ENCODE data around the gene PLA2G4E.

Gene PLA2G4E

DNA sequence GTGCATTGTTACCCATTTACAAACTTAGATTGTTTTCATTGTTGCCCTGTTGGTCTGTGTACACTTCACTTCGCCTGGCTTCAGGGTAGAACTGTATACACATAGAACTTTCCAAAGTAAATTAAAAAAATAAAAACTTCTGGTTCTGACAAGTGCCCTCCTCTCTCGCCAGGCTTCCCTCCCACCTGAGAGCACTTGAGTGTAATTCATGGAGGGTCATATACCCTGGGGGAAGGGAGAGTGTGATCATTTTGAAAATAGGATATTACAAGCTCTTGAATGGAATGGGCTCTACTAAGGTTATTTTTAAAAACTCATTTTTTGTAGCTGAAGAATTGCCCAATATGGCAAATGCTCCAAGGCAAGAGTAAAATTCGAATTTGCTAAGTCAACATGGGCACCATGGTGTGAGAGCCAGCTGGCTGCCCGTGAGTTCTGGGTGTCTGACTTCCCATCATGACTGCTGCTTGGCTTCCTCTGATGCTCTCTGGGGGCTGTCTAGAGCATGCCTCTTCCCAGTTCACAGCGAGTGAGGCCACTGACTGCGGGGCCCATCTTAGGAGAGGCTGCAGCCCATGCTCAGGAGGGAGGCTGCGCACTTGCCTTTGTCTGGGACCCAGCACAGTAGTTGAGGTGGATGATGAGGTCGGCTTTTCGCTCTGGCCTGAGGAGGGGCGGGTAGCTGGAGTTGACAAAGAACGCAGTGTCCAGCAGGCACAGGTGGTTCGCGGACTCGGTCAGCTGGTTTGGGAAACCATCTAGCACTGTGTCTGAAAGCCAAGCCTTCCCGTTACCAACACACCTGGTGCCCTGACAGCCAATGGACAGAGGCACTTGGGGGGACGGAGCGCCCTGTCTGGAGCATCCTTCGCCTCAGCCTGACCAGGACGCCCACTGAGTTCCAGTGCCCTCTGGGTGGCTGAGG is 35.3 kb downstream of the PLA2G4E start:
- H3K27ac ChIP-seq, result no peak overlapping the region
- intact Hi-C loops (cut with DNase I; ENCODE audit: low total_unique reads), result no loop called here

DNA sequence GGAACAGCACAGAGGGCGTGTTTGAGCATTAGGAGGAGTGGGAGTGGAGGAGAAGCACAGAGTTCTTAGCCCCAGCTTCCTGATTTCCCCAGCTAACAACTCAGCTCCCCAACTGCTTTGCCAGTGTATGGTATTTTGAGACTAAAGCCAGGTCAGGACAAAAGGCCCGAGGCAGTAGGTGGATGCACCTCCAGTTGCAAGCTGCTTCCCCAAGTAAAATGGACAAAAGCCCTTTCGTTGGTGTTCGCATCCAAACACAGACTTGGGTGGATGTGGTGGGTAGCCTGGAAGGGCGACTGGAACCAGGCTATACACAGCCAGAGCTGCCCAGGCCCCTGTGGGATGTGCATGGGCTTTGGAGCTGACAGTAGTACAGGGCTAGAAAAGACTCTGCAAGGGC is 36.2 kb downstream of the PLA2G4E start:
- H3K27me3 ChIP-seq, result no peaks in the 10 kb centered on the region
- peaks cover 0 to 16% (median 5%) of the 10 kb centered on the region in 4 donors for H3K4me1 ChIP-seq
- H3K36me3 ChIP-seq, result no peaks in the 10 kb centered on the region
- intact Hi-C loops (cut with DNase I; ENCODE audit: low total_unique reads), result no loop called here
- no peak overlapping the region for H3K4me3 ChIP-seq
- H3K9me3 ChIP-seq, result no peaks in the 10 kb centered on the region
- TF ChIP-seq, protein P1, sequence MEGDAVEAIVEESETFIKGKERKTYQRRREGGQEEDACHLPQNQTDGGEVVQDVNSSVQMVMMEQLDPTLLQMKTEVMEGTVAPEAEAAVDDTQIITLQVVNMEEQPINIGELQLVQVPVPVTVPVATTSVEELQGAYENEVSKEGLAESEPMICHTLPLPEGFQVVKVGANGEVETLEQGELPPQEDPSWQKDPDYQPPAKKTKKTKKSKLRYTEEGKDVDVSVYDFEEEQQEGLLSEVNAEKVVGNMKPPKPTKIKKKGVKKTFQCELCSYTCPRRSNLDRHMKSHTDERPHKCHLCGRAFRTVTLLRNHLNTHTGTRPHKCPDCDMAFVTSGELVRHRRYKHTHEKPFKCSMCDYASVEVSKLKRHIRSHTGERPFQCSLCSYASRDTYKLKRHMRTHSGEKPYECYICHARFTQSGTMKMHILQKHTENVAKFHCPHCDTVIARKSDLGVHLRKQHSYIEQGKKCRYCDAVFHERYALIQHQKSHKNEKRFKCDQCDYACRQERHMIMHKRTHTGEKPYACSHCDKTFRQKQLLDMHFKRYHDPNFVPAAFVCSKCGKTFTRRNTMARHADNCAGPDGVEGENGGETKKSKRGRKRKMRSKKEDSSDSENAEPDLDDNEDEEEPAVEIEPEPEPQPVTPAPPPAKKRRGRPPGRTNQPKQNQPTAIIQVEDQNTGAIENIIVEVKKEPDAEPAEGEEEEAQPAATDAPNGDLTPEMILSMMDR (IDR thresholded peaks at IDR 0.05), result no peak
- DNase-seq, result peak in 1 of 2 donors; percentile 24
- H3K27ac ChIP-seq, result no peak overlapping the region

More for the DNA sequence above, 35.3 kb downstream of the PLA2G4E start:
- Histone ChIP-seq H3K36me3 (no peaks in the 10 kb centered on the region), H3K9me3 (no peaks in the 10 kb centered on the region), H3K27me3 (no peaks in the 10 kb centered on the region), H3K4me1 (peaks cover 0 to 16% (median 5%) of the 10 kb centered on the region in 4 donors), H3K4me3 (no peak overlapping the region)
- DNase-seq, result peak in 1 of 2 donors; percentile 55
- TF ChIP-seq, protein P1 (IDR thresholded peaks at IDR 0.05), result no peak

DNA sequence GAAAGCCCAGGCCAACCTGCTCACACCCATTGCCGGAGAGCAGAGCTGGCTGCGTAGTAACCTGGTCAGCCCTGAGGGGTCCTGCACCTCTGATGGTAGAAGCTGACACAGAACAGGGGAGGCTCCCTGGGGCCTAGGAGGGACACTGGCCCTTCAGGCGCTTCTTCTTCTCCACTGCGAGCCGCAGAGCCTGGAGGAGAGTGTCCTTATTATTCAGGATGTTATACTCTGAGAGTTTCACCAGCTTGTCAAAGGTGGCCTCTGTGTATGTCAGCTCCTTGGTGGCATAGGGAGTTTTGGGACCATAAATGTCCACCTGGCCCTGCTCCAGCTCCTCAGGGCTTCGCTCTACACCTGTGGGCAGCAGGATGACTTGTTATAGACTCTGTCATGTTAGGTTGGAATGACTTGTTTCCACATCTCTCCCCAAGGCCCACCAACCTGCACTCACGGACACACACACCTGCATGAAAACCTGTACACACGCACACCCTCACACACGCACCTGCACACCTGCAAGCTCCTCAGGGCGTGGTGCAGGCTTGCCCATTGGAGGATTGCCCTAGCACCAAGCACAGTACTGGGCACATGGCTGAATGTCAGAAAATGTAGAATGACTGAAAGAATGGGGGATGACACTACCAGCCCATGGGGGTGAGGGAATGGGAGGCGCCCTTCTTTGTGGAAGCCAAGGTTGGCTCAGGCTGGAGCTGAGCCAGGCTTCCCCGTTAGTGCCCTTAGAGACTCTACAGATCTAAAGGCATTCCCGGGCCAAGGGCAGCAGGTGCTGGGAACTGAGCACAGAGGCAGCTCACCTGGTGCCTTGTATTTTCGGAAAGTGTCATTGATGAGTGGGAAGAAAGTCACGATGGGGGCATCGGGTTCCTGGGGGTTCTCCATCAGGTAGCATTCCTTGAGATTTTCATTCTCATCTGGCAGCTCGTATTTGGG is 36.9 kb downstream of the PLA2G4E start:
- Histone ChIP-seq H3K4me1 (peaks cover 0 to 16% (median 5%) of the 10 kb centered on the region in 4 donors), H3K27ac (no peak overlapping the region), H3K27me3 (no peaks in the 10 kb centered on the region), H3K9me3 (no peaks in the 10 kb centered on the region), H3K36me3 (no peaks in the 10 kb centered on the region), H3K4me3 (no peak overlapping the region)
- intact Hi-C loops (cut with DNase I; ENCODE audit: low total_unique reads), result no loop called here
- peak; percentile 5 to 55 for DNase-seq
- TF ChIP-seq, protein P1 (IDR thresholded peaks at IDR 0.05), result no peak

DNA sequence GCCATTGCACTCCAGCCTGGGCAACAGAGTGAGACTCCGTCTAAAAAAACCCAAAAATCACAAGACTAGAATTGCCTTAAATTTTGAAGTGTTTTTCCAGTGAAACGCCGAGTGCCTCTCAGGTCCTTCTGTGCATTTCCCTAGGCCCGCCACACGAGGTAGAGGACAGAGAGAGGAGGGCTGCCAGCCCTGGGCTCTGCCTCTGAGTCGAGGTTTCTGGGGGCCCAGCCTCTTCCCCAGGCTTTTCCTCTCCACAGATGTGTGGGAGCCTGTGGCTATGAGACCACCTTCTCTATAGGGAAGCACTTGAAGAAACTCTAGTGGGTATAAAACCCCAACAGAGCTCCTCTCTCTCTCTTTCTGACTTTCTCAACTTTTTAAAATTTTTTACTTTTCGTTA is 37.6 kb downstream of the PLA2G4E start:
- intact Hi-C loops (cut with DNase I; ENCODE audit: low total_unique reads), result no loop called here
- H3K4me3 ChIP-seq, result no peak overlapping the region
- no peaks in the 10 kb centered on the region for H3K27me3 ChIP-seq

More for the DNA sequence above, 37.6 kb downstream of the PLA2G4E start:
- TF ChIP-seq, protein P1 (IDR thresholded peaks at IDR 0.05), result no peak
- Histone ChIP-seq H3K27ac (no peak overlapping the region), H3K9me3 (no peaks in the 10 kb centered on the region), H3K36me3 (no peaks in the 10 kb centered on the region), H3K4me1 (peaks cover 0 to 16% (median 5%) of the 10 kb centered on the region in 4 donors)
- DNase-seq, result peak; percentile 9 to 47
